DOHH2 (cell line): ENCODE measurements around the gene ANO6.

Experiments
- CTCF ChIP-seq: fragments of 200-600 bp; sonication (generic); IDR thresholded peaks from one replicate; pipeline ENCODE4 v1.5.1; 2014; ENCODE audit warnings: antibody characterized with exemption, mild to moderate bottlenecking, low read depth, low read length; ENCODE audit not compliant: poor library complexity, severe bottlenecking
- EZH2phosphoT487 ChIP-seq: fragments of 200-600 bp; sonication (generic); IDR thresholded peaks from 2 replicates; pipeline ENCODE4 v1.6.1; 2017; ENCODE audit warnings: borderline replicate concordance, mild to moderate bottlenecking, antibody characterized with exemption, low read length, moderate library complexity, mixed read lengths

DNA sequence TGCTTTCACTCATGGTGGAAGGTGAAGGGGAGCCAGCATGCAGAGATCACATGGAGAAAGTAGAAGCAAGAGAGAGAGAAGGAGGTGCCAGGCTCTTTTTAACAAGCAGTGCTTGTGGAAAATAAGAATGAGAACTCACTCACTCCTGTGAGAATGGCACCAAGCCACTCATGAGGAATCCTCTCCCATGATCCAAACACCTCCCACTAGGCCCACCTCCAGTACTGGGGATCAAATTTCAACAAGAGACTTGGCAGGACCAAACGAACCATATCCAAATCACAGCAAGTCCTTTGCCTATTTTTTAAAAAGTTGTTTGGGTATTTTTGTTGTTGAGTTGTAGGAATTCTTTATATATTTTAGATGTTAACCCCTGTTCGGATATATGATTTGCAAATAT is 267.7 kb downstream of the ANO6 start:
- TF ChIP-seq CTCF: no peak
- no peak for TF ChIP-seq EZH2phosphoT487
